Caco-2 (cell line): ENCODE measurements around the gene ZNF768. TPM values are rescaled to one million over a fixed set of nuclear protein-coding genes. Genes with fewer than 3 reads are reported as not detected.

ENCODE experiments used
- BruUV-seq: library from RNA; stranded (reverse); fragments of 400-500 nt; replicated peaks from 2 replicates; lab custom pipeline; 2021; lab: Mats Ljungman, UMichigan
- CTCF ChIA-PET: fragments of 300-600 bp; sonication (Branson Sonifier 250); formaldehyde crosslinking; loops from one replicate; lab custom pipeline; 2022; ENCODE audit warnings: antibody characterized with exemption; lab: Charles Lee
- POLR2A ChIA-PET: fragments of 300-600 bp; sonication (Branson Sonifier 250); formaldehyde crosslinking; loops from one replicate; lab custom pipeline; 2022; ENCODE audit warnings: antibody characterized with exemption; lab: Charles Lee
- DNase-seq, 2 experiments: peaks; one replicate each; pipeline versions ENCODE4 v3.0.0 to v3.0.0-alpha.2; 2020 to 2022
- H3K27me3 ChIP-seq: replicated peaks from 2 replicates; pipeline ENCODE4 v1.6.0; 2011; ENCODE audit warnings: low read length; ENCODE audit not compliant: control insufficient read depth, insufficient read depth
- H3K36me3 ChIP-seq: 2 replicates; pipeline ENCODE4 v1.5.1; 2011; ENCODE audit warnings: low read length; ENCODE audit not compliant: control insufficient read depth, insufficient read depth
- H3K4me1 ChIP-seq: fragments of 250-450 bp; sonication (Bioruptor Pico); 2 replicates; pipeline ENCODE4 v1.5.1; 2020; ENCODE audit warnings: mild to moderate bottlenecking
- H3K4me3 ChIP-seq: 2 replicates; pipeline ENCODE4 v1.5.1; 2011; ENCODE audit warnings: low read depth, mild to moderate bottlenecking, control low read depth, low read length
- H3K9me3 ChIP-seq: fragments of 250-450 bp; sonication (Bioruptor Pico); 2 replicates; pipeline ENCODE4 v1.5.1; 2020; ENCODE audit warnings: mild to moderate bottlenecking, moderate library complexity
- H3K27ac Mint-ChIP-seq: one replicate; pipeline ENCODE4 v1.8.0; 2022; ENCODE audit warnings: mixed read lengths; ENCODE audit not compliant: unreplicated experiment
- H3K27me3 Mint-ChIP-seq: one replicate; pipeline ENCODE4 v1.8.0; 2022; ENCODE audit warnings: mixed read lengths; ENCODE audit not compliant: insufficient read depth, unreplicated experiment
- H3K36me3 Mint-ChIP-seq: one replicate; pipeline ENCODE4 v1.8.0; 2022; ENCODE audit warnings: mild to moderate bottlenecking, mixed read lengths; ENCODE audit not compliant: insufficient read depth, unreplicated experiment
- H3K4me1 Mint-ChIP-seq: one replicate; pipeline ENCODE4 v1.8.0; 2022; ENCODE audit warnings: low read depth, mixed read lengths; ENCODE audit not compliant: unreplicated experiment
- H3K4me3 Mint-ChIP-seq: one replicate; pipeline ENCODE4 v1.8.0; 2022; ENCODE audit warnings: mild to moderate bottlenecking, moderate library complexity, mixed read lengths; ENCODE audit not compliant: unreplicated experiment
- H3K9me3 Mint-ChIP-seq: one replicate; pipeline ENCODE4 v1.8.0; 2022; ENCODE audit warnings: mixed read lengths; ENCODE audit not compliant: unreplicated experiment
- CTCF ChIP-seq, 2 experiments: fragments of 200-600 bp in 1 of 2; IDR thresholded peaks; 1 replicate in 1 of 2; 2 replicates in 1 of 2; pipeline versions ENCODE4 v1.5.1 to v1.8.0; 2011 to 2022; ENCODE audit warnings: antibody characterized with exemption in 1 of 2, control low read depth in 1 of 2, inconsistent platforms in 1 of 2, low read depth in 1 of 2, low read length in 1 of 2, mild to moderate bottlenecking in 1 of 2, moderate library complexity in 1 of 2; ENCODE audit not compliant: insufficient read depth in 1 of 2, severe bottlenecking in 1 of 2, unreplicated experiment in 1 of 2
- intact Hi-C: fragments of 100-400 bp; cut with micrococcal nuclease; formaldehyde crosslinking; loops from one replicate; pipeline ENCODE4 v1.10.0; 2022; ENCODE audit not compliant: unreplicated experiment
- total RNA-seq: library from RNA; stranded (reverse); gene quantifications from 2 replicates; pipeline ENCODE4 v1.2.3, GENCODE V29; 2022

The ZNF768 gene
- total RNA-seq, 1 experiment from 2014 or later: 30.3 TPM

- H3K36me3 Mint-ChIP-seq: peaks cover 12% of the 10 kb centered on the region
- no peaks in the 10 kb centered on the region for H3K27me3 Mint-ChIP-seq
- POLR2A ChIA-PET: interaction anchor here (1.1 to 2.5 kb wide), 5 partner anchors 95 to 125 kb away, joined by 3 to 26 read pairs (median 5); partner anchors contain the start of genes DCTPP1 and FBRS
- intact Hi-C loops: loop anchor here (2.0 kb wide), 3 partner anchors 25 to 95 kb away; partner anchors contain the start of gene ZNF764
- Histone ChIP-seq H3K9me3 (no peaks in the 10 kb centered on the region), H3K4me3 (peak overlapping the region; percentile 80), H3K4me1 (peaks cover 4% of the 10 kb centered on the region), H3K36me3 (no peaks in the 10 kb centered on the region; the same call in 1 of the 2 replicates), H3K27me3 (no peaks in the 10 kb centered on the region)
- no peak overlapping the region for H3K27ac Mint-ChIP-seq
- BruUV-seq: no TSS peak
- no peak for DNase-seq
- H3K4me1 Mint-ChIP-seq: no peaks in the 10 kb centered on the region
- no peak for TF ChIP-seq CTCF (IDR thresholded peaks at IDR 0.05; ENCODE audit: insufficient read depth in 1 of 2, low read depth in 1 of 2, low read length in 1 of 2, severe bottlenecking in 1 of 2, unreplicated experiment in 1 of 2)
- CTCF ChIA-PET: interaction anchor here (0.5 to 3.0 kb wide), 5 partner anchors 24 to 131 kb away, joined by 3 to 43 read pairs (median 14); partner anchors contain the start of genes DCTPP1, ZNF688 and ZNF764
- H3K4me3 Mint-ChIP-seq: peak overlapping the region; percentile 87
- H3K9me3 Mint-ChIP-seq: no peaks in the 10 kb centered on the region
Observed at GRCh38 chr16:30533748-30534367, 7.5 kb upstream of the ZNF768 start.

GRCh38 chr16:30533146-30533522 lies 6.8 kb upstream of the ZNF768 start:
- H3K4me1 Mint-ChIP-seq: peaks cover 1% of the 10 kb centered on the region
- peak overlapping the region; percentile 87 for H3K4me3 Mint-ChIP-seq
- H3K36me3 Mint-ChIP-seq: peaks cover 12% of the 10 kb centered on the region
- no peaks in the 10 kb centered on the region for H3K27me3 ChIP-seq
- no peaks in the 10 kb centered on the region for H3K9me3 Mint-ChIP-seq
- 0 out of 2 replicates have a peak overlapping the region, but pooled peaks have one; percentile 80 for H3K4me3 ChIP-seq
- CTCF ChIA-PET: interaction anchor here (0.5 kb wide), 1 partner anchor 36 kb away, joined by 3 read pairs; no protein-coding TSS in a partner anchor
- peaks cover 9% of the 10 kb centered on the region for H3K4me1 ChIP-seq
- POLR2A ChIA-PET: no interaction called here
- H3K27me3 Mint-ChIP-seq: no peaks in the 10 kb centered on the region
- no peak overlapping the region for H3K27ac Mint-ChIP-seq
- H3K36me3 ChIP-seq: no peaks in the 10 kb centered on the region; the same call in 1 of the 2 replicates
- intact Hi-C loops: no loop called here
- no TSS peak for BruUV-seq
- H3K9me3 ChIP-seq: no peaks in the 10 kb centered on the region
- DNase-seq: no peak
- no peak for TF ChIP-seq CTCF (IDR thresholded peaks at IDR 0.05; ENCODE audit: insufficient read depth in 1 of 2, low read depth in 1 of 2, low read length in 1 of 2, severe bottlenecking in 1 of 2, unreplicated experiment in 1 of 2)

GRCh38 chr16:30532285-30533145 lies 6.1 kb upstream of the ZNF768 start:
- DNase-seq: no peak
- intact Hi-C loops: no loop called here
- H3K27me3 ChIP-seq: no peaks in the 10 kb centered on the region
- Mint-ChIP-seq H3K36me3 (peaks cover 15% of the 10 kb centered on the region), H3K4me3 (peak overlapping the region; percentile 87), H3K9me3 (no peaks in the 10 kb centered on the region), H3K27me3 (no peaks in the 10 kb centered on the region), H3K4me1 (peaks cover 6% of the 10 kb centered on the region), H3K27ac (no peak overlapping the region)
- ChIA-PET CTCF (no interaction called here), POLR2A (no interaction called here)
- no peaks in the 10 kb centered on the region for H3K9me3 ChIP-seq
- H3K4me3 ChIP-seq: no peak overlapping the region
- no peak for TF ChIP-seq CTCF (IDR thresholded peaks at IDR 0.05; ENCODE audit: insufficient read depth in 1 of 2, low read depth in 1 of 2, low read length in 1 of 2, severe bottlenecking in 1 of 2, unreplicated experiment in 1 of 2)
- BruUV-seq: no TSS peak
- no peaks in the 10 kb centered on the region; the same call in 1 of the 2 replicates for H3K36me3 ChIP-seq
- H3K4me1 ChIP-seq: peaks cover 15% of the 10 kb centered on the region
